OCI-LY7 (cell line): ENCODE results near the gene CA5A. TPM values are rescaled to one million over a fixed set of nuclear protein-coding genes. Genes with fewer than 3 reads are reported as not detected.

Experiments
- BruUV-seq: library from RNA; stranded (reverse); fragments of 400-500 nt; replicated peaks from 2 replicates; lab custom pipeline; 2021; lab: Mats Ljungman, UMichigan
- CTCF ChIA-PET: fragments of 300-600 bp; sonication (Branson Sonifier 250); formaldehyde crosslinking; loops from one replicate; lab custom pipeline; 2022; ENCODE audit warnings: antibody characterized with exemption; ENCODE audit not compliant: unreplicated experiment; lab: Charles Lee
- POLR2A ChIA-PET: fragments of 300-600 bp; sonication (Branson Sonifier 250); formaldehyde crosslinking; loops from one replicate; lab custom pipeline; 2022; ENCODE audit warnings: antibody characterized with exemption; lab: Charles Lee
- DNase-seq: peaks from one replicate; pipeline ENCODE4 v3.0.0-alpha.2; 2015; ENCODE audit warnings: low spot score
- H2AFZ ChIP-seq: fragments of 200-600 bp; sonication (generic), shearing (Covaris generic); 2 replicates; pipeline ENCODE4 v1.6.1; 2014; ENCODE audit warnings: mild to moderate bottlenecking, antibody characterized with exemption, low read length, moderate library complexity
- H3K27ac ChIP-seq: fragments of 200-600 bp; sonication (generic); 2 replicates; pipeline ENCODE4 v1.5.1; 2014; ENCODE audit warnings: mixed run types, low read depth, mild to moderate bottlenecking, moderate library complexity, low read length, inconsistent platforms; ENCODE audit not compliant: poor library complexity, severe bottlenecking
- H3K36me3 ChIP-seq: fragments of 200-600 bp; sonication (generic); 2 replicates; pipeline ENCODE4 v1.6.1; 2014; ENCODE audit warnings: mild to moderate bottlenecking, antibody characterized with exemption, low read length, moderate library complexity, mixed read lengths; ENCODE audit not compliant: insufficient read depth
- H3K4me1 ChIP-seq: fragments of 200-600 bp; sonication (generic); 2 replicates; pipeline ENCODE4 v1.5.1; 2014; ENCODE audit warnings: mild to moderate bottlenecking, low read length; ENCODE audit not compliant: insufficient read depth, poor library complexity, severe bottlenecking
- H3K4me2 ChIP-seq: fragments of 200-600 bp; sonication (generic); 2 replicates; pipeline ENCODE4 v1.6.1; 2014; ENCODE audit warnings: mild to moderate bottlenecking, low read length
- H3K4me3 ChIP-seq: fragments of 200-600 bp; sonication (generic); 2 replicates; pipeline ENCODE4 v1.5.1; 2014; ENCODE audit warnings: mild to moderate bottlenecking, low read depth, low read length; ENCODE audit not compliant: poor library complexity, severe bottlenecking
- H3K79me2 ChIP-seq: fragments of 200-600 bp; sonication (generic); 2 replicates; pipeline ENCODE4 v1.6.1; 2016; ENCODE audit warnings: low read depth, mild to moderate bottlenecking, low read length, moderate library complexity, mixed read lengths; ENCODE audit not compliant: insufficient read depth
- H3K9me2 ChIP-seq: fragments of 200-600 bp; sonication (generic); 2 replicates; pipeline ENCODE4 v1.6.1; 2016; ENCODE audit warnings: mild to moderate bottlenecking, low read length, mixed read lengths; ENCODE audit not compliant: insufficient read depth
- H3K9me3 ChIP-seq: fragments of 200-600 bp; sonication (generic); 2 replicates; pipeline ENCODE4 v1.6.1; 2014; ENCODE audit warnings: mild to moderate bottlenecking, mixed run types, low read length, mixed read lengths
- H4K20me1 ChIP-seq: fragments of 200-600 bp; sonication (generic); 2 replicates; pipeline ENCODE4 v1.6.1; 2014; ENCODE audit warnings: mild to moderate bottlenecking, antibody characterized with exemption, low read length, moderate library complexity, mixed read lengths; ENCODE audit not compliant: insufficient read depth
- EZH2phosphoT487 ChIP-seq: fragments of 200-600 bp; sonication (generic); IDR thresholded peaks from 2 replicates; pipeline ENCODE4 v1.6.1; 2018; ENCODE audit warnings: low read depth, borderline replicate concordance, mild to moderate bottlenecking, mixed run types, antibody characterized with exemption, low read length, moderate library complexity, mixed read lengths
- intact Hi-C: fragments of 100-400 bp; cut with micrococcal nuclease; formaldehyde crosslinking; loops from one replicate; pipeline ENCODE4 v1.10.0; 2022; ENCODE audit not compliant: unreplicated experiment
- total RNA-seq, 2 experiments: library from RNA; depleted of rRNA in 1 of 2; stranded (reverse); fragments of >200 nt in 1 of 2; shearing (Covaris generic) in 1 of 2; gene quantifications; 2 replicates each; pipeline ENCODE4 v1.2.3, GENCODE V29; 2014 to 2022
- TF ChIP-seq, protein P1 (sequence below): fragments of 200-600 bp; sonication (generic); conservative IDR thresholded peaks from 2 replicates; pipeline ENCODE4 v1.5.1; 2014; ENCODE audit warnings: mild to moderate bottlenecking, antibody characterized with exemption, low read length, moderate library complexity, mixed read lengths

CA5A gene
- total RNA-seq, 2 experiments from 2014 or later, result not detected

DNA sequence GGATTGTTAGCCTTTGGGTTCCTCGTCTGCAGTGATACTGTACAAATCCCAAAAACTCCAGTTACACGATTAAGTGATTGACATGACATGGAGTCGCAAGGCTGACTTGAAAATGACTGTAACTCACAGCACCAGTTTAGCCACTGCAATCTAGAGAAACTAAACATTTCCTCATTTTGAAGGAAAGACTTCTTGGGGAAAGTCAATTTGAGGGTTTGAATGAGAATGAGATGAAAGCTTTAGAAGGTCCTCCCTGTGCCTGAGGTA lies 19.7 kb upstream of the CA5A start:
- BruUV-seq, result no TSS peak
- no peak overlapping the region for H3K4me3 ChIP-seq
- no peaks in the 10 kb centered on the region for H3K9me2 ChIP-seq
- ChIA-PET POLR2A (no interaction called here), CTCF (interaction anchor here (0.5 kb wide), 1 partner anchor 614 kb away, joined by 9 read pairs; the partner anchor contains the start of gene ZC3H18)
- peak overlapping the region; percentile 54 for H3K4me2 ChIP-seq
- peak overlapping the region; percentile 66 for H3K27ac ChIP-seq
- no peaks in the 10 kb centered on the region for H3K9me3 ChIP-seq
- H3K79me2 ChIP-seq, result peaks cover 82% of the 10 kb centered on the region
- peaks cover 43% of the 10 kb centered on the region for H3K4me1 ChIP-seq
- intact Hi-C loops, result loop anchor here (10.0 kb wide), 1 partner anchor 599 kb away; no protein-coding TSS in a partner anchor
- DNase-seq, result no peak
- H2AFZ ChIP-seq, result no peak overlapping the region
- peaks cover 51% of the 10 kb centered on the region; the same call in 1 of the 2 replicates for H3K36me3 ChIP-seq
- peaks cover 6% of the 10 kb centered on the region; the same call in 1 of the 2 replicates for H4K20me1 ChIP-seq
- TF ChIP-seq, protein P1, sequence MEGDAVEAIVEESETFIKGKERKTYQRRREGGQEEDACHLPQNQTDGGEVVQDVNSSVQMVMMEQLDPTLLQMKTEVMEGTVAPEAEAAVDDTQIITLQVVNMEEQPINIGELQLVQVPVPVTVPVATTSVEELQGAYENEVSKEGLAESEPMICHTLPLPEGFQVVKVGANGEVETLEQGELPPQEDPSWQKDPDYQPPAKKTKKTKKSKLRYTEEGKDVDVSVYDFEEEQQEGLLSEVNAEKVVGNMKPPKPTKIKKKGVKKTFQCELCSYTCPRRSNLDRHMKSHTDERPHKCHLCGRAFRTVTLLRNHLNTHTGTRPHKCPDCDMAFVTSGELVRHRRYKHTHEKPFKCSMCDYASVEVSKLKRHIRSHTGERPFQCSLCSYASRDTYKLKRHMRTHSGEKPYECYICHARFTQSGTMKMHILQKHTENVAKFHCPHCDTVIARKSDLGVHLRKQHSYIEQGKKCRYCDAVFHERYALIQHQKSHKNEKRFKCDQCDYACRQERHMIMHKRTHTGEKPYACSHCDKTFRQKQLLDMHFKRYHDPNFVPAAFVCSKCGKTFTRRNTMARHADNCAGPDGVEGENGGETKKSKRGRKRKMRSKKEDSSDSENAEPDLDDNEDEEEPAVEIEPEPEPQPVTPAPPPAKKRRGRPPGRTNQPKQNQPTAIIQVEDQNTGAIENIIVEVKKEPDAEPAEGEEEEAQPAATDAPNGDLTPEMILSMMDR, result no peak
- TF ChIP-seq EZH2phosphoT487, result no peak

DNA sequence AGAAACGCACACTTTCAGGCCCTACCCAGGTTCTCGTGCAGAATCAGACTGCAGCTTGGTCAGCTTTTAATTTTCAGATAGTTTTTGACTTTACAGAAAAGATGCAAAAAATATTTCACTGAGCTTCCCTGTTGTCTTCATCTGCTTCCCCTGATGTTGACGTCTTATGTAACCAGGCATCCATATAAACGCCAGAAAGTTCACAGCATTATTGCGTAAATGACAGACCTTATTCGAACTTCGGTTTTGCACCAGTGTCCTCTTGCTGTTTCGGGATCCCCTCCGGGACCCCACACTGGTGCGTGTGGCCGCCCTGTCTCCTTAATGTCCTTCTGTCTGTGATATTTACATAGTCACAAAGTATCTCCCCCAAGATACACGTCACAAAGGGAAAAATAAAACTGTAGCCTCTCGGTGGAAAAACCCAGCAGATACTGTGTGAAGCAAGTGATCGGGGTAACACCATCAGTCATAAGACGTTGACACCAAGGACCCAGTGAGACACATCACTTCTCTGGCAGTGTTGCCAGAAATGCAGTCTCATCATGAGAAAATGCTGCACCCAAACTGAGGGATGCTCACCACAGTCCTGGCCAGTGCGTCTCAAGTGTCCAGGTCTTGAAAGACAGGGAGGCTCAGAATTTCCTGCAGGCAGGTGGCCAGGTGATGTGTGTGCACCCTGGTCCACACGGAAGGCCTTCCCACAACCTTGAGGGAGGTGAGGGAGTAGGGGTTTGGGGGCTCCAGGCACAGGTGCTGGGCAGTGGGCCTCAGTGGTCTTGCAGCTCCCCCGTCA lies 19.2 kb upstream of the CA5A start:
- POLR2A ChIA-PET, result no interaction called here
- H3K79me2 ChIP-seq, result peaks cover 78% of the 10 kb centered on the region
- intact Hi-C loops, result loop anchor here (10.0 kb wide), 1 partner anchor 599 kb away; no protein-coding TSS in a partner anchor
- CTCF ChIA-PET, result no interaction called here
- H2AFZ ChIP-seq, result no peak overlapping the region
- BruUV-seq, result no TSS peak
- H4K20me1 ChIP-seq, result peaks cover 6% of the 10 kb centered on the region; the same call in 1 of the 2 replicates
- H3K27ac ChIP-seq, result peak overlapping the region; percentile 66
- H3K4me3 ChIP-seq, result no peak overlapping the region
- H3K4me2 ChIP-seq, result peak overlapping the region; percentile 54
- no peaks in the 10 kb centered on the region for H3K9me2 ChIP-seq
- no peaks in the 10 kb centered on the region for H3K9me3 ChIP-seq
- peaks cover 43% of the 10 kb centered on the region for H3K4me1 ChIP-seq
- DNase-seq, result no peak
- TF ChIP-seq EZH2phosphoT487, result no peak
- TF ChIP-seq, protein P1, result no peak
- H3K36me3 ChIP-seq, result peaks cover 47% of the 10 kb centered on the region; the same call in 1 of the 2 replicates

DNA sequence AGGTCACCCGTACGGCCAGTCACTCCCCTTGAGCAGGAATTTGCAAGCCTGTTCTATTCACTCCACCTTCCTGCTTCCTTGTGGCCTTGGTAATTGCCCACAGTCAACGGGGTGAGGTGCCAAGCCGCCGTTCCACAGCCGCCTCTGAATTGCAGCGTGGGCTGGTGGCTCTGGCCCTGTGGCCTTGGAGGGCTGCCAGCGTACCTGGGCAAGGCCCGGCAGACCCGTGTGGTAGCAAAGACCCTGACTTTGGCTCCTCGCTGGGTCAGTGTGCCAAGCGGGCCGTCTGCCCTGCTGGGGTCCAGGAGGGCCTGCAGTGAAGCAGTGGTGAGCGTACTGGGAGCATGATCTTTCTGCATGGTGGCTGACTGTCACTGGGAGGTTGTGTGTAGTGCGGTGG lies 18.5 kb upstream of the CA5A start:
- Histone ChIP-seq H3K9me2 (no peaks in the 10 kb centered on the region), H3K4me1 (peaks cover 48% of the 10 kb centered on the region), H4K20me1 (peaks cover 6% of the 10 kb centered on the region; the same call in 1 of the 2 replicates), H3K36me3 (peaks cover 47% of the 10 kb centered on the region; the same call in 1 of the 2 replicates), H3K9me3 (no peaks in the 10 kb centered on the region), H2AFZ (no peak overlapping the region), H3K79me2 (peaks cover 78% of the 10 kb centered on the region), H3K27ac (no peak overlapping the region), H3K4me3 (no peak overlapping the region), H3K4me2 (peak overlapping the region; percentile 97; the same call in 1 of the 2 replicates)
- TF ChIP-seq, protein P1, result no peak
- TF ChIP-seq EZH2phosphoT487, result no peak
- no TSS peak for BruUV-seq
- intact Hi-C loops, result loop anchor here (10.0 kb wide), 1 partner anchor 600 kb away; no protein-coding TSS in a partner anchor
- DNase-seq, result no peak
- POLR2A ChIA-PET, result no interaction called here
- CTCF ChIA-PET, result no interaction called here
